Mucosa of rectum (tissue), 2 donors: ENCODE measurements around the gene PKP2.

Source experiments
- H3K27ac ChIP-seq, 2 donors: one replicate each; pipeline ENCODE4 v1.7.0; 2013; ENCODE audit warnings: inconsistent platforms in 2 of 2, low read depth in 2 of 2, low read length in 2 of 2
- H3K27me3 ChIP-seq, 2 donors: one replicate each; pipeline ENCODE4 v1.7.0; 2013; ENCODE audit warnings: low read length in 2 of 2; ENCODE audit not compliant: control insufficient read depth in 2 of 2, insufficient read depth in 2 of 2
- H3K36me3 ChIP-seq, 2 donors: one replicate each; pipeline ENCODE4 v1.7.0; 2013; ENCODE audit warnings: low read length in 2 of 2; ENCODE audit not compliant: control insufficient read depth in 2 of 2, insufficient read depth in 2 of 2
- H3K4me1 ChIP-seq, 2 donors: one replicate each; pipeline ENCODE4 v1.7.0; 2013; ENCODE audit warnings: low read length in 2 of 2, mild to moderate bottlenecking in 1 of 2; ENCODE audit not compliant: control insufficient read depth in 2 of 2, insufficient read depth in 2 of 2
- H3K4me3 ChIP-seq, 2 donors: one replicate each; pipeline ENCODE4 v1.7.0; 2013; ENCODE audit warnings: low read length in 2 of 2
- H3K9ac ChIP-seq, 2 donors: one replicate each; pipeline ENCODE4 v1.7.0; 2013; ENCODE audit warnings: low read length in 2 of 2, low read depth in 1 of 2, mild to moderate bottlenecking in 1 of 2
- H3K9me3 ChIP-seq, 2 donors: one replicate each; pipeline ENCODE4 v1.7.0; 2013; ENCODE audit warnings: low read length in 2 of 2; ENCODE audit not compliant: control insufficient read depth in 2 of 2
- donor health status: healthy.
- donor health status: Normal muscosa, but diverticular disease.

The PKP2 gene

DNA sequence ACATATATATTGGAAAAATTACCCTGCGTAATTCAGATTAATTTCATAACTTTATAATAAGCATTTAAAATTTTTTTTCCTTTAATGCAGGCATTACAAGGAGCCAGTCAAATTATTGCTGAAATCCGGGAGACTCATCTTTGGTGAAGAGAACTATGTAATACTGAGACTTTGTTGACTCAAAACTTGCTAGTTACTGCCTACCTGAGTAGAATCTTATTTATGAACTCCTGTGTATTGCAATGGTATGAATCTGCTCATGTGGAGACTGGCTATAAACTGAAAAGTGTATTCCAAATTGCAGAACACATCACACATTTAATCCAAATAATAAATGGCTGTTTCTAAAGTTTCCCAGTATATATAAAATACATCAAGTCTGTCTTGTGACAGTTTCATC is 153.3 kb downstream of the PKP2 start:
- H3K27ac ChIP-seq, result no peak overlapping the region
- H3K9me3 ChIP-seq, result no peaks in the 10 kb centered on the region
- no peak overlapping the region for H3K4me3 ChIP-seq
- H3K4me1 ChIP-seq, result no peaks in the 10 kb centered on the region
- H3K27me3 ChIP-seq, result no peaks in the 10 kb centered on the region
- no peak overlapping the region for H3K9ac ChIP-seq
- H3K36me3 ChIP-seq, result peaks cover 65 to 80% of the 10 kb centered on the region in 2 donors

GRCh38 chr12:32742133-32742532 is 154.4 kb downstream of the PKP2 start:
- Histone ChIP-seq H3K27ac (no peak overlapping the region), H3K4me1 (peaks cover 0 to under 1% of the 10 kb centered on the region in 2 donors), H3K9ac (no peak overlapping the region), H3K36me3 (peaks cover 59 to 79% of the 10 kb centered on the region in 2 donors), H3K4me3 (no peak overlapping the region), H3K27me3 (no peaks in the 10 kb centered on the region), H3K9me3 (no peaks in the 10 kb centered on the region)
